ENCODE measurements around the gene RAPGEFL1.

RAPGEFL1 gene

GRCh38 chr17:40180694-40181093 is 3.4 kb downstream of the RAPGEFL1 start:
- H3K9ac ChIP-seq (ENCODE audit: low read length), result no peak overlapping the region

GRCh38 chr17:40181205-40181604 is 3.9 kb downstream of the RAPGEFL1 start:
- no peak overlapping the region for H4K8ac ChIP-seq (ENCODE audit: low read depth, low read length)
- H3K4ac ChIP-seq (ENCODE audit: low read depth, low read length), result no peak overlapping the region
- no peak overlapping the region for H3K23ac ChIP-seq (ENCODE audit: low read length)
- H3K4me2 ChIP-seq (ENCODE audit: low read length), result no peak overlapping the region
- H3K9ac ChIP-seq (ENCODE audit: low read length), result no peak overlapping the region
- no peak overlapping the region for H2AK5ac ChIP-seq (ENCODE audit: low read length)
- no peak overlapping the region for H3K27ac ChIP-seq (ENCODE audit: low read depth, low read length)
- no peaks in the 10 kb centered on the region for H3K79me2 ChIP-seq (ENCODE audit: control insufficient read depth, insufficient read depth, low read length)
- H2BK5ac ChIP-seq (ENCODE audit: low read length), result no peak overlapping the region
- no peaks in the 10 kb centered on the region for H3K36me3 ChIP-seq (ENCODE audit: control insufficient read depth, insufficient read depth, low read length)
- DNase-seq, result no peak
- H3K56ac ChIP-seq (ENCODE audit: low read length), result no peak overlapping the region
- no peak overlapping the region for H3K4me3 ChIP-seq (ENCODE audit: low read length)
- WGBS (ENCODE audit: extremely low coverage, insufficient coverage, low lambda C conversion rate), result no CpG with 5 or more reads among the region's 8 CpGs
- H3K27me3 ChIP-seq (ENCODE audit: insufficient read depth, low read length, poor library complexity), result no peaks in the 10 kb centered on the region
- H3K18ac ChIP-seq (ENCODE audit: low read length), result no peak overlapping the region
- H2BK15ac ChIP-seq (replicated peaks; ENCODE audit: low read depth), result no peak overlapping the region
- no peaks in the 10 kb centered on the region for H3K79me1 ChIP-seq (ENCODE audit: low read length)
- no peaks in the 10 kb centered on the region for H3K4me1 ChIP-seq (ENCODE audit: control insufficient read depth, low read depth, low read length)
- no peak overlapping the region for H4K5ac ChIP-seq (ENCODE audit: low read length)
- H2BK120ac ChIP-seq (ENCODE audit: low read depth, low read length), result no peak overlapping the region

More at GRCh38 chr17:40180694-40181093, 3.4 kb downstream of the RAPGEFL1 start:
- no peaks in the 10 kb centered on the region for H3K79me1 ChIP-seq (ENCODE audit: low read length)
- no peak overlapping the region for H2AK5ac ChIP-seq (ENCODE audit: low read length)
- H3K79me2 ChIP-seq (ENCODE audit: control insufficient read depth, insufficient read depth, low read length), result no peaks in the 10 kb centered on the region
- no peak overlapping the region for H3K4me3 ChIP-seq (ENCODE audit: low read length)
- no peak for DNase-seq
- H4K5ac ChIP-seq (ENCODE audit: low read length), result no peak overlapping the region
- no peak overlapping the region for H3K18ac ChIP-seq (ENCODE audit: low read length)
- H3K4me1 ChIP-seq (ENCODE audit: control insufficient read depth, low read depth, low read length), result no peaks in the 10 kb centered on the region
- no peak overlapping the region for H3K4ac ChIP-seq (ENCODE audit: low read depth, low read length)
- H3K36me3 ChIP-seq (ENCODE audit: control insufficient read depth, insufficient read depth, low read length), result no peaks in the 10 kb centered on the region
- no CpG with 5 or more reads among the region's 5 CpGs for WGBS (ENCODE audit: extremely low coverage, insufficient coverage, low lambda C conversion rate)
- H3K23ac ChIP-seq (ENCODE audit: low read length), result no peak overlapping the region
- H2BK120ac ChIP-seq (ENCODE audit: low read depth, low read length), result no peak overlapping the region
- H3K27me3 ChIP-seq (ENCODE audit: insufficient read depth, low read length, poor library complexity), result no peaks in the 10 kb centered on the region
- no peak overlapping the region for H3K4me2 ChIP-seq (ENCODE audit: low read length)
- H3K56ac ChIP-seq (ENCODE audit: low read length), result no peak overlapping the region
- H4K8ac ChIP-seq (ENCODE audit: low read depth, low read length), result no peak overlapping the region
- H2BK5ac ChIP-seq (ENCODE audit: low read length), result no peak overlapping the region
- H2BK15ac ChIP-seq (replicated peaks; ENCODE audit: low read depth), result no peak overlapping the region
- H3K27ac ChIP-seq (ENCODE audit: low read depth, low read length), result no peak overlapping the region

- H3K9ac ChIP-seq (ENCODE audit: low read length), result no peak overlapping the region
- H2BK5ac ChIP-seq (ENCODE audit: low read length), result no peak overlapping the region
- no peaks in the 10 kb centered on the region for H3K36me3 ChIP-seq (ENCODE audit: control insufficient read depth, insufficient read depth, low read length)
- H2AK5ac ChIP-seq (ENCODE audit: low read length), result no peak overlapping the region
- H4K5ac ChIP-seq (ENCODE audit: low read length), result no peak overlapping the region
- H2BK120ac ChIP-seq (ENCODE audit: low read depth, low read length), result no peak overlapping the region
- no peak overlapping the region for H3K18ac ChIP-seq (ENCODE audit: low read length)
- H3K79me2 ChIP-seq (ENCODE audit: control insufficient read depth, insufficient read depth, low read length), result no peaks in the 10 kb centered on the region
- no peak for DNase-seq
- H3K4me3 ChIP-seq (ENCODE audit: low read length), result no peak overlapping the region
- H2BK15ac ChIP-seq (replicated peaks; ENCODE audit: low read depth), result no peak overlapping the region
- H3K4ac ChIP-seq (ENCODE audit: low read depth, low read length), result no peak overlapping the region
- WGBS (ENCODE audit: extremely low coverage, insufficient coverage, low lambda C conversion rate), result no CpG with 5 or more reads among the region's 6 CpGs
- no peaks in the 10 kb centered on the region for H3K79me1 ChIP-seq (ENCODE audit: low read length)
- H4K8ac ChIP-seq (ENCODE audit: low read depth, low read length), result no peak overlapping the region
- no peak overlapping the region for H3K56ac ChIP-seq (ENCODE audit: low read length)
- no peaks in the 10 kb centered on the region for H3K27me3 ChIP-seq (ENCODE audit: insufficient read depth, low read length, poor library complexity)
- H3K4me1 ChIP-seq (ENCODE audit: control insufficient read depth, low read depth, low read length), result no peaks in the 10 kb centered on the region
- no peak overlapping the region for H3K23ac ChIP-seq (ENCODE audit: low read length)
- H3K4me2 ChIP-seq (ENCODE audit: low read length), result no peak overlapping the region
- H3K27ac ChIP-seq (ENCODE audit: low read depth, low read length), result no peak overlapping the region
Observed at GRCh38 chr17:40182606-40183005, 5.3 kb downstream of the RAPGEFL1 start.

- H3K4me3 ChIP-seq (ENCODE audit: low read length), result no peak overlapping the region
- no peak overlapping the region for H4K5ac ChIP-seq (ENCODE audit: low read length)
- WGBS (ENCODE audit: extremely low coverage, insufficient coverage, low lambda C conversion rate), result no CpG with 5 or more reads among the region's 3 CpGs
- no peaks in the 10 kb centered on the region for H3K4me1 ChIP-seq (ENCODE audit: control insufficient read depth, low read depth, low read length)
- no peak for DNase-seq
- no peaks in the 10 kb centered on the region for H3K79me1 ChIP-seq (ENCODE audit: low read length)
- H3K18ac ChIP-seq (ENCODE audit: low read length), result no peak overlapping the region
- H3K27me3 ChIP-seq (ENCODE audit: insufficient read depth, low read length, poor library complexity), result no peaks in the 10 kb centered on the region
- H3K56ac ChIP-seq (ENCODE audit: low read length), result no peak overlapping the region
- H2AK5ac ChIP-seq (ENCODE audit: low read length), result no peak overlapping the region
- no peak overlapping the region for H2BK15ac ChIP-seq (replicated peaks; ENCODE audit: low read depth)
- no peak overlapping the region for H3K4me2 ChIP-seq (ENCODE audit: low read length)
- H3K36me3 ChIP-seq (ENCODE audit: control insufficient read depth, insufficient read depth, low read length), result no peaks in the 10 kb centered on the region
- no peak overlapping the region for H3K27ac ChIP-seq (ENCODE audit: low read depth, low read length)
- H3K4ac ChIP-seq (ENCODE audit: low read depth, low read length), result no peak overlapping the region
- no peak overlapping the region for H4K8ac ChIP-seq (ENCODE audit: low read depth, low read length)
- no peak overlapping the region for H2BK120ac ChIP-seq (ENCODE audit: low read depth, low read length)
- no peak overlapping the region for H3K9ac ChIP-seq (ENCODE audit: low read length)
- H3K79me2 ChIP-seq (ENCODE audit: control insufficient read depth, insufficient read depth, low read length), result no peaks in the 10 kb centered on the region
- no peak overlapping the region for H3K23ac ChIP-seq (ENCODE audit: low read length)
- H2BK5ac ChIP-seq (ENCODE audit: low read length), result no peak overlapping the region
Observed at GRCh38 chr17:40187238-40187637, 10.0 kb downstream of the RAPGEFL1 start.

- H4K8ac ChIP-seq (ENCODE audit: low read depth, low read length), result no peak overlapping the region
- H3K56ac ChIP-seq (ENCODE audit: low read length), result no peak overlapping the region
- no peak overlapping the region for H3K18ac ChIP-seq (ENCODE audit: low read length)
- no peak overlapping the region for H3K4me2 ChIP-seq (ENCODE audit: low read length)
- no peak overlapping the region for H2BK5ac ChIP-seq (ENCODE audit: low read length)
- H4K5ac ChIP-seq (ENCODE audit: low read length), result no peak overlapping the region
- H3K4me3 ChIP-seq (ENCODE audit: low read length), result no peak overlapping the region
- H3K27ac ChIP-seq (ENCODE audit: low read depth, low read length), result no peak overlapping the region
- H3K79me2 ChIP-seq (ENCODE audit: control insufficient read depth, insufficient read depth, low read length), result no peaks in the 10 kb centered on the region
- H3K27me3 ChIP-seq (ENCODE audit: insufficient read depth, low read length, poor library complexity), result no peaks in the 10 kb centered on the region
- no peaks in the 10 kb centered on the region for H3K79me1 ChIP-seq (ENCODE audit: low read length)
- no peak overlapping the region for H2AK5ac ChIP-seq (ENCODE audit: low read length)
- H3K9ac ChIP-seq (ENCODE audit: low read length), result no peak overlapping the region
- no peak overlapping the region for H2BK120ac ChIP-seq (ENCODE audit: low read depth, low read length)
- WGBS (ENCODE audit: extremely low coverage, insufficient coverage, low lambda C conversion rate), result no CpG with 5 or more reads among the region's 6 CpGs
- H3K4ac ChIP-seq (ENCODE audit: low read depth, low read length), result no peak overlapping the region
- H3K36me3 ChIP-seq (ENCODE audit: control insufficient read depth, insufficient read depth, low read length), result no peaks in the 10 kb centered on the region
- no peak overlapping the region for H3K23ac ChIP-seq (ENCODE audit: low read length)
- H2BK15ac ChIP-seq (replicated peaks; ENCODE audit: low read depth), result no peak overlapping the region
- no peak for DNase-seq
- H3K4me1 ChIP-seq (ENCODE audit: control insufficient read depth, low read depth, low read length), result no peaks in the 10 kb centered on the region
Observed at GRCh38 chr17:40188694-40189093, 11.4 kb downstream of the RAPGEFL1 start.

GRCh38 chr17:40190197-40191021 is 13.1 kb downstream of the RAPGEFL1 start:
- H3K79me1 ChIP-seq (ENCODE audit: low read length), result no peaks in the 10 kb centered on the region
- H3K23ac ChIP-seq (ENCODE audit: low read length), result no peak overlapping the region
- no peaks in the 10 kb centered on the region for H3K79me2 ChIP-seq (ENCODE audit: control insufficient read depth, insufficient read depth, low read length)
- no peak overlapping the region for H2AK5ac ChIP-seq (ENCODE audit: low read length)
- no peak overlapping the region for H3K27ac ChIP-seq (ENCODE audit: low read depth, low read length)
- no peak overlapping the region for H3K4me2 ChIP-seq (ENCODE audit: low read length)
- H2BK120ac ChIP-seq (ENCODE audit: low read depth, low read length), result no peak overlapping the region
- no peak overlapping the region for H3K18ac ChIP-seq (ENCODE audit: low read length)
- no CpG with 5 or more reads among the region's 15 CpGs for WGBS (ENCODE audit: extremely low coverage, insufficient coverage, low lambda C conversion rate)
- no peak overlapping the region for H4K8ac ChIP-seq (ENCODE audit: low read depth, low read length)
- no peaks in the 10 kb centered on the region for H3K36me3 ChIP-seq (ENCODE audit: control insufficient read depth, insufficient read depth, low read length)
- H3K4me3 ChIP-seq (ENCODE audit: low read length), result no peak overlapping the region
- H3K9ac ChIP-seq (ENCODE audit: low read length), result no peak overlapping the region
- no peak overlapping the region for H2BK15ac ChIP-seq (replicated peaks; ENCODE audit: low read depth)
- H3K4me1 ChIP-seq (ENCODE audit: control insufficient read depth, low read depth, low read length), result no peaks in the 10 kb centered on the region
- DNase-seq, result peak; percentile 83
- no peaks in the 10 kb centered on the region for H3K27me3 ChIP-seq (ENCODE audit: insufficient read depth, low read length, poor library complexity)
- H2BK5ac ChIP-seq (ENCODE audit: low read length), result no peak overlapping the region
- no peak overlapping the region for H3K4ac ChIP-seq (ENCODE audit: low read depth, low read length)
- H3K56ac ChIP-seq (ENCODE audit: low read length), result no peak overlapping the region
- no peak overlapping the region for H4K5ac ChIP-seq (ENCODE audit: low read length)

All from mesendoderm (in vitro differentiated cells).